GM19468 (cell line): ENCODE data around the gene RPS3.

Experiments
- ATAC-seq: cut with Tn5 transposase; IDR thresholded peaks from one replicate; pipeline ENCODE4 v1.9.1; 2021; ENCODE audit warnings: mild to moderate bottlenecking, moderate library complexity, moderate number of reproducible peaks; ENCODE audit not compliant: unreplicated experiment; ENCODE audit errors: extremely low read depth

The RPS3 gene

GRCh38 chr11:75450826-75451821 lies 51.8 kb downstream of the RPS3 start:
- ATAC-seq = no peak

DNA sequence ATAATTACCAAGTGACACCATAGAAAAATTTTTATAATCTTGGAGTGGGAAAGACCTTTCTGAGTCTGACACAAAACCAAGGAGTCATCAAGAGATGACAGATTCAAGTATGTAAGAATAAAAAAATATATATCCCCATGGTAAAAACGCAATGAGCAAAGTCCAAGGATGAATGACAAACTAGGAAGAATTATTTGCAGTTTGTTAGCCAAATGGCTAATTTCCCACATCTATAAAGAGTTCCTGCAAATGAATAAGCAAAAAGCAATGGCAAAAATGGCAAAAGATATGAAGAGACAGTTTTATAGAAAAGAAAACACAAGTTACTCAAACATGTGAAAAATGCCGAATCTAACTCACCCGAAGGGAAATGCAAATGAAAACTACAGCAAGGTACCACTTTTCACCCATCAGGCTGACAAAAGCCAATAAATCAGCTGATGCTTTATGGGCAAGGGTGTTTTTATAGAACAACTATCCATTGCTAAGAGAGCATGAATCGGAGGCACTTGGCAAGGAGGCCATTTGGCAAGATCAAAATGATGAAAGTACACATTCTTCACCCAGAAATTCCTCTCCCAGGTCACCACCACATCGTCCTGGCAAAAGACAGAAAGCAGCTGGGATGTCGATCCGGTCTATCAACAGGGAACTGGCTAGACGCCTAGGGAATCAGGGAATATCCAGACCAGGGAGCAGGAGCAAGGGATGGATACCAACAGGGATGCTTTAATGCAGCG lies 54.8 kb downstream of the RPS3 start:
- ATAC-seq = no peak

DNA sequence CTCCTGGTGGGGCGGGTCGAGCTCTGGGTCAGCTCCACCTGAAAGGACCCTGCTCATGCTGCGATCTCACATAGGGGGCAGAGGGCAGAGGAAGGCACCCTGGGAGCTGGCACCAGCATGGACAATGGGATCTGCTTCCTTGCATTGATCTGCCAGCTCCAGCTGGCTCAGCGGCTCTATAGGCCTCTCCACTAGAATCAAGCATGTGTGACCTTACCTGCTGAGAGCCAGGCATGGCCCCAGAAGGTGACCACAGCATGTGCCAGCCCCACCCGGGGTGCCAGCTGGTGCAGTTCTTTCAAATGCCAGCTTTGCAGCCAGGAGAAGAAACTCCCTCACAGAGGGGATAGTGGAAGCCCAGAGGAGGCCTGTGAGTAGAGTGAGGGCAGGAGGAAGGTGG lies 55.7 kb downstream of the RPS3 start:
- no peak for ATAC-seq
